Stomach (tissue), 4 donors: ENCODE measurements around the gene FAM120A.

ENCODE experiments used
- EP300 ChIP-seq: sonication (generic); formaldehyde crosslinking; IDR thresholded peaks from one replicate; pipeline ENCODE4 v1.6.1; 2017; ENCODE audit warnings: antibody characterized with exemption
- POLR2A ChIP-seq, 4 donors: fragments of 450-650 bp; IDR thresholded peaks; one replicate each; pipeline ENCODE4 v1.6.1; 2016; ENCODE audit warnings: antibody characterized with exemption in 4 of 4, control low read depth in 2 of 4, mild to moderate bottlenecking in 1 of 4, moderate library complexity in 1 of 4
- POLR2AphosphoS5 ChIP-seq, 3 donors: sonication (generic); formaldehyde crosslinking; IDR thresholded peaks; one replicate each; pipeline ENCODE4 v1.6.1; 2016; ENCODE audit warnings: antibody characterized with exemption in 3 of 3
- TF ChIP-seq, protein P1 (sequence below), 7 experiments: fragments of 450-650 bp in 4 of 7; fragments of 200-600 bp in 3 of 7; sonication (generic) in 3 of 7; IDR thresholded peaks; one replicate each; pipeline ENCODE4 v1.5.1; 2016 to 2019; ENCODE audit warnings: antibody characterized with exemption in 7 of 7, control low read depth in 2 of 7, mild to moderate bottlenecking in 1 of 7

DNA sequence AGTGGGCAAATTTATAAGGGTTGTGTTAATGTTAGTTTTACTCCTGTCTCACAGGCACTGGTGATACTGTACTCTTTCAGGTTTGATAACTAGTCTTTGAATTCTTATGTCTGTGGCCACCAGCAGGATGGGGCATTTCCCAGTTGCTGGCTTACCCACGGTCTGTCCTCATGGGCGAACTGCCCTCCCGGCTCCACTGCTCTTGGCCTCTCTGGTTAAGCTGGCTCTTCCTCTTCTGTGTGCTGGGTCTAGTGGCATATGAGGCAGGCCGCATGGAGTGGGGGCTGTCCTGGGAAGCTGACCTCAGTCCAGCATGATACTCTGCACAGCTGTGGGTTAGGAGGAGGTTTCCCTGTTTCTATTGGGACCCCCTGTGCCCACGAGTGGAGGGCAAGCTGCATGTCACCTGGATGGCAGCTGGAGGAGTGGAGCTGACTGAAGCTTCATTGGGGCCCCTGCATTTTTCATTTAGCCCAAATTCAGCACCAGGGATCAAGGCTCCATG lies 144.4 kb downstream of the FAM120A start:
- TF ChIP-seq, protein P1, sequence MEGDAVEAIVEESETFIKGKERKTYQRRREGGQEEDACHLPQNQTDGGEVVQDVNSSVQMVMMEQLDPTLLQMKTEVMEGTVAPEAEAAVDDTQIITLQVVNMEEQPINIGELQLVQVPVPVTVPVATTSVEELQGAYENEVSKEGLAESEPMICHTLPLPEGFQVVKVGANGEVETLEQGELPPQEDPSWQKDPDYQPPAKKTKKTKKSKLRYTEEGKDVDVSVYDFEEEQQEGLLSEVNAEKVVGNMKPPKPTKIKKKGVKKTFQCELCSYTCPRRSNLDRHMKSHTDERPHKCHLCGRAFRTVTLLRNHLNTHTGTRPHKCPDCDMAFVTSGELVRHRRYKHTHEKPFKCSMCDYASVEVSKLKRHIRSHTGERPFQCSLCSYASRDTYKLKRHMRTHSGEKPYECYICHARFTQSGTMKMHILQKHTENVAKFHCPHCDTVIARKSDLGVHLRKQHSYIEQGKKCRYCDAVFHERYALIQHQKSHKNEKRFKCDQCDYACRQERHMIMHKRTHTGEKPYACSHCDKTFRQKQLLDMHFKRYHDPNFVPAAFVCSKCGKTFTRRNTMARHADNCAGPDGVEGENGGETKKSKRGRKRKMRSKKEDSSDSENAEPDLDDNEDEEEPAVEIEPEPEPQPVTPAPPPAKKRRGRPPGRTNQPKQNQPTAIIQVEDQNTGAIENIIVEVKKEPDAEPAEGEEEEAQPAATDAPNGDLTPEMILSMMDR (IDR thresholded peaks at IDR 0.05) = no peak
- TF ChIP-seq POLR2A (IDR thresholded peaks at IDR 0.05) = no peak
- no peak for TF ChIP-seq POLR2AphosphoS5 (IDR thresholded peaks at IDR 0.05)
- no peak for TF ChIP-seq EP300
